Neural progenitor cell (in vitro differentiated cells): ENCODE data around the gene NUDT3. TPM values are rescaled to one million over a fixed set of nuclear protein-coding genes. Genes with fewer than 3 reads are reported as not detected.

ENCODE experiments used
- DNase-seq: peaks from one replicate; pipeline ENCODE4 v3.0.0-alpha.2; 2016; ENCODE audit warnings: low spot score
- H2AFZ ChIP-seq: fragments of 200-600 bp; sonication (generic); replicated peaks from 2 replicates; pipeline ENCODE4 v1.6.1; 2016; ENCODE audit warnings: antibody characterized with exemption
- H3F3A ChIP-seq: fragments of 200-600 bp; sonication (generic); 2 replicates; pipeline ENCODE4 v1.6.1; 2016; ENCODE audit warnings: antibody characterized with exemption, low read depth
- H3K27ac ChIP-seq: fragments of 200-600 bp; sonication (generic); 2 replicates; pipeline ENCODE4 v1.5.1; 2016; ENCODE audit warnings: mild to moderate bottlenecking
- H3K27me3 ChIP-seq: fragments of 200-600 bp; sonication (generic); 2 replicates; pipeline ENCODE4 v1.6.1; 2016; ENCODE audit warnings: mild to moderate bottlenecking, moderate library complexity
- H3K36me3 ChIP-seq: fragments of 200-600 bp; sonication (generic); 2 replicates; pipeline ENCODE4 v1.5.1; 2016
- H3K4me1 ChIP-seq: fragments of 200-600 bp; sonication (generic); 2 replicates; pipeline ENCODE4 v1.6.1; 2016; ENCODE audit warnings: mixed run types
- H3K4me2 ChIP-seq: fragments of 200-600 bp; sonication (generic); 2 replicates; pipeline ENCODE4 v1.6.1; 2016
- H3K4me3 ChIP-seq: fragments of 200-600 bp; sonication (generic); 2 replicates; pipeline ENCODE4 v1.5.1; 2016
- H3K79me2 ChIP-seq: fragments of 200-600 bp; sonication (generic); 2 replicates; pipeline ENCODE4 v1.6.1; 2016; ENCODE audit warnings: low read depth
- H3K9ac ChIP-seq: fragments of 200-600 bp; sonication (generic); 2 replicates; pipeline ENCODE4 v1.6.1; 2016
- H3K9me3 ChIP-seq: fragments of 200-600 bp; sonication (generic); 2 replicates; pipeline ENCODE4 v1.5.1; 2016; ENCODE audit warnings: low read depth
- H4K20me1 ChIP-seq: fragments of 200-600 bp; sonication (generic); 2 replicates; pipeline ENCODE4 v1.6.1; 2016; ENCODE audit warnings: low read depth
- H3K27ac Mint-ChIP-seq: 3 replicates; pipeline ENCODE4 v1.8.0; 2021; ENCODE audit warnings: mixed read lengths
- H3K27me3 Mint-ChIP-seq: 2 replicates; pipeline ENCODE4 v1.8.0; 2022; ENCODE audit warnings: low read depth, mild to moderate bottlenecking, inconsistent platforms, moderate library complexity, mixed read lengths; ENCODE audit not compliant: insufficient read depth
- H3K36me3 Mint-ChIP-seq: 3 replicates; pipeline ENCODE4 v1.8.0; 2021; ENCODE audit warnings: mixed read lengths
- H3K4me1 Mint-ChIP-seq: 3 replicates; pipeline ENCODE4 v1.8.0; 2021; ENCODE audit warnings: mixed read lengths
- H3K4me3 Mint-ChIP-seq: 3 replicates; pipeline ENCODE4 v1.8.0; 2021; ENCODE audit warnings: mild to moderate bottlenecking, moderate library complexity, mixed read lengths
- H3K9me3 Mint-ChIP-seq: 3 replicates; pipeline ENCODE4 v1.8.0; 2020; ENCODE audit warnings: mixed read lengths
- EZH2 ChIP-seq: fragments of 200-600 bp; sonication (generic); IDR thresholded peaks from 2 replicates; pipeline ENCODE4 v1.6.1; 2017; ENCODE audit warnings: antibody characterized with exemption, mild to moderate bottlenecking, moderate library complexity
- EZH2phosphoT487 ChIP-seq: fragments of 200-600 bp; sonication (generic); IDR thresholded peaks from 2 replicates; pipeline ENCODE4 v1.6.1; 2017; ENCODE audit warnings: antibody characterized with exemption
- total RNA-seq: library from RNA; depleted of rRNA; stranded (reverse); fragments of >200 nt; gene quantifications from 2 replicates; pipeline ENCODE4 v1.2.3, GENCODE V29; 2015; ENCODE audit warnings: low replicate concordance
- TF ChIP-seq, protein P1 (sequence below): fragments of 200-600 bp; sonication (generic); IDR thresholded peaks from 2 replicates; pipeline ENCODE4 v1.5.1; 2017; ENCODE audit warnings: antibody characterized with exemption, mild to moderate bottlenecking

Gene NUDT3
- total RNA-seq, 1 donor from 2014 or later, result 35.7 TPM

DNA sequence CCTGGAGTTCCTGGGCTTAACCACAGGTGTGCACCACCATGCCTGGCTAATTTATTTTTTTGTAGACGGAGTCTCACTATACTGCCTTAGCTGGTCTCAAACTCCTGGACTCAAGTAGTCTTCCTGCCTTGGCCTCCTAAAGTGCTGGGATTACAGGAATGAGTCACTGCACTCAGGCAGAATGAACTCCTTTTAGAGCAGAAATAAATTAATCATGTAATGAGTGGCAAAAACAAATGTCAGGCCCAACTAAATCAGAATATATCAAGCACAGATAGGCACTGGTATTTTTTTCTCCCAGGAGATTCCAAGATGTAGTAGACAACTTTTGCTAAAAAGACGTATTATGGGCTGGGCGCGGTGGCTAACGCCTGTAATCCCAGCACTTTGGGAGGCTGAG is 30.8 kb upstream of the NUDT3 start:
- Histone ChIP-seq H4K20me1 (peaks cover 68% of the 10 kb centered on the region), H3F3A (peaks cover 72% of the 10 kb centered on the region), H3K4me1 (peaks cover 7% of the 10 kb centered on the region), H3K27ac (no peak overlapping the region), H3K4me3 (no peak overlapping the region), H3K9ac (peak overlapping the region; percentile 7), H3K4me2 (peak overlapping the region; percentile 93), H3K27me3 (no peaks in the 10 kb centered on the region), H3K79me2 (peaks cover 68% of the 10 kb centered on the region), H2AFZ (no peak overlapping the region), H3K36me3 (peaks cover 23% of the 10 kb centered on the region), H3K9me3 (no peaks in the 10 kb centered on the region)
- H3K36me3 Mint-ChIP-seq, result peaks cover 32% of the 10 kb centered on the region
- H3K9me3 Mint-ChIP-seq, result no peaks in the 10 kb centered on the region
- no peak for DNase-seq
- TF ChIP-seq, protein P1, sequence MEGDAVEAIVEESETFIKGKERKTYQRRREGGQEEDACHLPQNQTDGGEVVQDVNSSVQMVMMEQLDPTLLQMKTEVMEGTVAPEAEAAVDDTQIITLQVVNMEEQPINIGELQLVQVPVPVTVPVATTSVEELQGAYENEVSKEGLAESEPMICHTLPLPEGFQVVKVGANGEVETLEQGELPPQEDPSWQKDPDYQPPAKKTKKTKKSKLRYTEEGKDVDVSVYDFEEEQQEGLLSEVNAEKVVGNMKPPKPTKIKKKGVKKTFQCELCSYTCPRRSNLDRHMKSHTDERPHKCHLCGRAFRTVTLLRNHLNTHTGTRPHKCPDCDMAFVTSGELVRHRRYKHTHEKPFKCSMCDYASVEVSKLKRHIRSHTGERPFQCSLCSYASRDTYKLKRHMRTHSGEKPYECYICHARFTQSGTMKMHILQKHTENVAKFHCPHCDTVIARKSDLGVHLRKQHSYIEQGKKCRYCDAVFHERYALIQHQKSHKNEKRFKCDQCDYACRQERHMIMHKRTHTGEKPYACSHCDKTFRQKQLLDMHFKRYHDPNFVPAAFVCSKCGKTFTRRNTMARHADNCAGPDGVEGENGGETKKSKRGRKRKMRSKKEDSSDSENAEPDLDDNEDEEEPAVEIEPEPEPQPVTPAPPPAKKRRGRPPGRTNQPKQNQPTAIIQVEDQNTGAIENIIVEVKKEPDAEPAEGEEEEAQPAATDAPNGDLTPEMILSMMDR, result no peak
- TF ChIP-seq EZH2 (no peak), EZH2phosphoT487 (no peak)
- peaks cover 3% of the 10 kb centered on the region for H3K27me3 Mint-ChIP-seq
- H3K27ac Mint-ChIP-seq, result no peak overlapping the region
- H3K4me3 Mint-ChIP-seq, result peak overlapping the region; percentile 35
- peaks cover 21% of the 10 kb centered on the region for H3K4me1 Mint-ChIP-seq

DNA sequence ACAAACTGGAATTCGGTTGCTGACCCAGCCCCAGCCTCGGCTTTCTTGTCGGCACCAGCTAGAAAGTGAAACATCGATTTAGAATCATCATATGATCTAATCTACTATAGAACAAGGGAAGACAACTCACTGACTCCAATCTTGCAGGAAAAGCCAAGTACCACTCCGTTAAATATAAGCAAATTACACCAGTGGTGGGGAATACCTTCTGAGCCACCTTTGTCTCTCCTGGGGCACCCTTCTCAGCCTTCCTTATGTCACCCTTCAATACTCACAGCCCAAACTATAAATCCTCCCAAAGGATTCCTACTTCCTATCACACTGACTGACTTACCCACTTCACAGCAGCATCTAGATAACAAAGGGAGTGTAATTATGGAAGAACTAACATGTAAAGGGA is 25.9 kb upstream of the NUDT3 start:
- no peak overlapping the region for H3K27ac ChIP-seq
- H3K9me3 ChIP-seq, result no peaks in the 10 kb centered on the region
- H3F3A ChIP-seq, result peaks cover 92% of the 10 kb centered on the region
- Mint-ChIP-seq H3K27me3 (peaks cover 2% of the 10 kb centered on the region), H3K9me3 (no peaks in the 10 kb centered on the region), H3K4me3 (no peak overlapping the region), H3K36me3 (peaks cover 54% of the 10 kb centered on the region), H3K4me1 (peaks cover 8% of the 10 kb centered on the region), H3K27ac (no peak overlapping the region)
- H3K36me3 ChIP-seq, result peaks cover 24% of the 10 kb centered on the region
- H3K27me3 ChIP-seq, result no peaks in the 10 kb centered on the region
- no peak overlapping the region for H3K9ac ChIP-seq
- H4K20me1 ChIP-seq, result peaks cover 72% of the 10 kb centered on the region
- no peak for TF ChIP-seq EZH2phosphoT487
- no peak for TF ChIP-seq EZH2
- TF ChIP-seq, protein P1, result no peak
- H3K4me1 ChIP-seq, result no peaks in the 10 kb centered on the region
- DNase-seq, result no peak
- H2AFZ ChIP-seq, result no peak overlapping the region
- H3K4me3 ChIP-seq, result no peak overlapping the region
- H3K4me2 ChIP-seq, result no peak overlapping the region
- peaks cover 43% of the 10 kb centered on the region for H3K79me2 ChIP-seq

DNA sequence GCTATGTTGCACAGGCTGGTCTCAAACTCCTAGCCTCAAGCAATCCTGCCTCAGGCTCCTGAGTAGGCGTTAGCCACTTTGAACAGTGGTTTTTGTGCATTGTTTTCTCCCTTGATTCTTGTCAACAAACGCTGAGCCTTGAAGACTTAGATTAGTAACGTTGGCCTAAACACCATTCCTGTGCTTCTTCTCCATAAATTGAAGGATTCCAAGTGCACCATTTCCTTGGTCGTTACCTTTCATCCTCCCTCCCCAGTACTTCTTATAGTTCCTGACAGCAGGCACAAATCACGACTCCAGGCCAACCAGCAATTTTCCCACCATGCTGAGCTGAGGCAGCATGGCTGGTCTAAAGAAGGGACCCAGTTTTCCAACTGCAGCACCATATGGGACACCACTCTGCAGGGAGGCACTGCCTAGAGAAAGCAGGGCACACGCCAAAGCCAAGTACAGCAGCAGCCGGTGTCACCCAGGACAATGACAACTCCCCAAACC is 24.5 kb upstream of the NUDT3 start:
- no peak for TF ChIP-seq EZH2
- no peak for TF ChIP-seq EZH2phosphoT487
- TF ChIP-seq, protein P1, result no peak
- H3K79me2 ChIP-seq, result peaks cover 29% of the 10 kb centered on the region
- no peaks in the 10 kb centered on the region for H3K4me1 ChIP-seq
- no peaks in the 10 kb centered on the region for H3K9me3 Mint-ChIP-seq
- peaks cover 79% of the 10 kb centered on the region for H3F3A ChIP-seq
- no peak for DNase-seq
- H3K27me3 ChIP-seq, result no peaks in the 10 kb centered on the region
- H3K9ac ChIP-seq, result no peak overlapping the region
- no peak overlapping the region for H3K4me2 ChIP-seq
- H3K36me3 Mint-ChIP-seq, result peaks cover 53% of the 10 kb centered on the region
- peaks cover 4% of the 10 kb centered on the region for H3K4me1 Mint-ChIP-seq
- peaks cover 2% of the 10 kb centered on the region for H3K27me3 Mint-ChIP-seq
- H3K36me3 ChIP-seq, result peaks cover 13% of the 10 kb centered on the region
- H3K4me3 ChIP-seq, result no peak overlapping the region
- H3K27ac Mint-ChIP-seq, result no peak overlapping the region
- H2AFZ ChIP-seq, result no peak overlapping the region
- H3K27ac ChIP-seq, result no peak overlapping the region
- no peaks in the 10 kb centered on the region for H3K9me3 ChIP-seq
- H3K4me3 Mint-ChIP-seq, result no peak overlapping the region
- peaks cover 57% of the 10 kb centered on the region for H4K20me1 ChIP-seq
